Measurements from ENCODE around the gene SYTL3.
"Not testable (repeated sequence)": the region's sequence is repeated elsewhere in the genome, so short reads cannot be mapped to it uniquely, and the experiment has no call there.

The SYTL3 gene

GRCh38 chr6:158649289-158650143 lies at the start of gene SYTL3:
Gene SYTL3 (plus strand): TSS chr6:158650054. CDS start chr6:158663269, 13,215 bp downstream.
- TF ChIP-seq POLR2A (IDR thresholded peaks at IDR 0.05; ENCODE audit: low read length): no peak
- no peak for TF ChIP-seq GATA1 (IDR thresholded peaks at IDR 0.05; ENCODE audit: low read depth, low read length)
- DNase-seq: no peak

- no peak for DNase-seq
- TF ChIP-seq GATA1 (IDR thresholded peaks at IDR 0.05; ENCODE audit: low read depth, low read length): no peak
- no peak for TF ChIP-seq POLR2A (IDR thresholded peaks at IDR 0.05; ENCODE audit: low read length)
Observed at GRCh38 chr6:158603261-158604047, 46.4 kb upstream of the SYTL3 start.

- no peak for DNase-seq
- TF ChIP-seq GATA1 (IDR thresholded peaks at IDR 0.05; ENCODE audit: low read depth, low read length): no peak
- no peak for TF ChIP-seq POLR2A (IDR thresholded peaks at IDR 0.05; ENCODE audit: low read length)
Observed at GRCh38 chr6:158604048-158604406, 45.8 kb upstream of the SYTL3 start.

- peak; percentile 61 to 70 for DNase-seq
- no peak for TF ChIP-seq GATA1 (IDR thresholded peaks at IDR 0.05; ENCODE audit: low read depth, low read length)
- TF ChIP-seq POLR2A (IDR thresholded peaks at IDR 0.05; ENCODE audit: low read length): no peak
Observed at GRCh38 chr6:158605266-158605878, 44.5 kb upstream of the SYTL3 start.

- not testable (repeated sequence) for DNase-seq
Observed at GRCh38 chr6:158606011-158606410, 43.8 kb upstream of the SYTL3 start.

GRCh38 chr6:158606935-158607334 lies 42.9 kb upstream of the SYTL3 start:
- TF ChIP-seq GATA1 (IDR thresholded peaks at IDR 0.05; ENCODE audit: low read depth, low read length): no peak
- no peak for TF ChIP-seq POLR2A (IDR thresholded peaks at IDR 0.05; ENCODE audit: low read length)
- DNase-seq: no peak

GRCh38 chr6:158607411-158608170 lies 42.3 kb upstream of the SYTL3 start:
- no peak for DNase-seq
- TF ChIP-seq POLR2A (IDR thresholded peaks at IDR 0.05; ENCODE audit: low read length): no peak
- no peak for TF ChIP-seq GATA1 (IDR thresholded peaks at IDR 0.05; ENCODE audit: low read depth, low read length)

GRCh38 chr6:158608221-158608620 lies 41.6 kb upstream of the SYTL3 start:
- TF ChIP-seq POLR2A (IDR thresholded peaks at IDR 0.05; ENCODE audit: low read length) (no peak), GATA1 (IDR thresholded peaks at IDR 0.05; ENCODE audit: low read depth, low read length) (no peak)
- no peak for DNase-seq

- DNase-seq: no peak
- TF ChIP-seq POLR2A (IDR thresholded peaks at IDR 0.05; ENCODE audit: low read length) (no peak), GATA1 (IDR thresholded peaks at IDR 0.05; ENCODE audit: low read depth, low read length) (no peak)
Observed at GRCh38 chr6:158609455-158610155, 40.2 kb upstream of the SYTL3 start.

GRCh38 chr6:158610319-158610968 lies 39.4 kb upstream of the SYTL3 start:
- no peak for DNase-seq
- no peak for TF ChIP-seq GATA1 (IDR thresholded peaks at IDR 0.05; ENCODE audit: low read depth, low read length)
- no peak for TF ChIP-seq POLR2A (IDR thresholded peaks at IDR 0.05; ENCODE audit: low read length)

GRCh38 chr6:158611039-158611438 lies 38.8 kb upstream of the SYTL3 start:
- no peak for DNase-seq
- TF ChIP-seq GATA1 (IDR thresholded peaks at IDR 0.05; ENCODE audit: low read depth, low read length) (no peak), POLR2A (IDR thresholded peaks at IDR 0.05; ENCODE audit: low read length) (no peak)

- no peak for TF ChIP-seq GATA1 (IDR thresholded peaks at IDR 0.05; ENCODE audit: low read depth, low read length)
- TF ChIP-seq POLR2A (IDR thresholded peaks at IDR 0.05; ENCODE audit: low read length): no peak
- no peak for DNase-seq
Observed at GRCh38 chr6:158611541-158612370, 38.1 kb upstream of the SYTL3 start.

GRCh38 chr6:158614606-158615005 lies 35.2 kb upstream of the SYTL3 start:
- not testable (repeated sequence) for DNase-seq

- DNase-seq: not testable (repeated sequence)
Observed at GRCh38 chr6:158618289-158618688, 31.6 kb upstream of the SYTL3 start.
